Activated T-cell treated with anti-CD3 and anti-CD28 coated beads, Interleukin-2, amount 50 U/mL, for 48 hours (primary cell): ENCODE results near the gene ATIC.
"Not testable (repeated sequence)": the region's sequence is repeated elsewhere in the genome, so short reads cannot be mapped to it uniquely, and the experiment has no call there.

Source experiments
- DNase-seq, 2 experiments: peaks; one replicate each; pipeline ENCODE4 v3.0.0-alpha.2; 2020

ATIC gene

DNA sequence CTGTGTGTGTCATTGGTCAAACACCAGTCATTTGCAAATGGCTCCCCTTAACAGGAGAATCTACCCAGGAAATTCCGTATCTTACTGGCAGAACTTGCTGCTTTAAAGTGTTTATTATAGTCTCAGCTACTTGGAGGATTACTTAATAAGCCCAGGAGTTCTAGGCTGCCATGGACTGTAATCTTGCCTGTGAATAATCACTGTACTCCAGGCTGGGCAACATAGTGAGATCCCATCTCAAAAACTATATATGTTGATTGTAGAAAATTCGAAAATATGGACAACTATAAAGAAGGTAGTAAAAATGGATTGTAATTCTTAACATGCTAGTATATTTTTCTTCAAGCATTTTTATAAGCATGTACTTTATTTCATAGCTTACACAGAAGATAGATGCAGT, 4.5 kb downstream of the ATIC start:
- DNase-seq = no peak

DNA sequence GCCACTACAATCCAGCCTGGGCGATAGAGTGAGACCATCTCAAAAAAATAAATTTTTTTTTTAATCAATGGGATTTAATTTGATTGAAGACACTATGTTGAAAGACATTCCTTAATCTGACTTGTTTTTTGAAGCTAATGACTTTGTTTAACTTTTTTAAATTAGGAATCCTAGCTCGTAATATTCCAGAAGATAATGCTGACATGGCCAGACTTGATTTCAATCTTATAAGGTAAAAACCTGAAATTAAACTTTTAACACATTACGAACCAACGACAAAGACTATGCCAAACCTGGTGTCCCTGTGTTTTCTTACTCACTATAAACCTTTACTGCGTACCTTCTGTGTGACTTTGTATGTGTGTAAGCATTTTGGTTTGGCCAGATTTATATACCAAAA, 7.6 kb downstream of the ATIC start:
- no peak for DNase-seq

DNA sequence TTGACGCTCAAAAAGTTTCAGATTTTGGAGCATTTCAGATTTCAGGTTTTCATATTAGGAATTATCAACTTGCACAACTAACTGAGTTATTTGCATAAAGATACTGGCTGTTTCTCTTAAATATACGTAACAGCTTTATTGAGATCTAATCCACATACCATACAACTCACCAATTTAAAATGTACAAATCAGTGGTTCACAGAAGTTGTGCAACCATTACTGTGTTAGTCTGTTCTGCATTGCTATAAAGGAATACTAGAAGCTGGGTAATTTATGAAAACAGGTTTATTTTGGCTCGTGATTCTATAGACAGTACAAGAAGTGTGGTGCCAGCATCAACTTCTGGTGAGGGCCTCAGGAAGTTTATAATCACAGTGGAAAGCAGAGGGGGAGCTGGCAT, 8.2 kb downstream of the ATIC start:
- DNase-seq = no peak

DNA sequence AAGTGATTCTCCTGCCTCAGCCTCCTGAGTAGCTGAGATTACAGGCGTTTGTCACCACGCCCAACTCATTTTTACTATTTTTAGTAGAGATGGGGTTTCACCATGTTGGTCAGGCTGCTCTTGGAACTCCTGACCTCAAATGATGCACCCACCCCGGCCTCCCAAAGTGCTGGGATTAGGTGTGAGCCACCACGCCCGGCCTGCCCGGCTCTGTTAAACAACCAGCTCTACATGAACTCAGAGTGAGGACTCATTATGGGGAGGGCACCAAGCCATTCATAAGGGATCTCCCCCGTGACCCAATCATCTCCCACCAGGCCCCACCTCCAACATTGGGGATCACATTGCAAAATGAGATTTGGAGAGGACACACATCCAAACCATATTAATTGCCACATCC, 8.8 kb downstream of the ATIC start:
- DNase-seq = no peak

DNA sequence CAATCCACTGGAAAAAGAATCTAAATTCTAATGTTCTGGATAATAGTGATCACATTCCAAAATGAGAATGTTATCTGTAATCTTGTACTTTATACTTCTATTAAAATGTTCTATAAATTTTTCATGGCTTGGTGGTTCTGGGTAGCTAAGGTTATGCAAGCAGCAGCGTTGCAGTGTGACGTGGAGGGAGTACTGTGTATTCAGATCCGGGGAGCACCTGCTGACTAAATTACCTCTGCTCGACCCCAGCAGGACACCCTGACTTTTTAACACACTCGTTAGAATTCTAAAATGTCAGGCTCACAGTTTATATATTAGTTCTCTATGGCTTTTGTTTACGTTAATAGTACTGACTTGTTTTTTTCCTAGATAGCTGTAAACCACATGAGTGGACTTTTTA, 13.0 kb downstream of the ATIC start:
- no peak for DNase-seq

DNA sequence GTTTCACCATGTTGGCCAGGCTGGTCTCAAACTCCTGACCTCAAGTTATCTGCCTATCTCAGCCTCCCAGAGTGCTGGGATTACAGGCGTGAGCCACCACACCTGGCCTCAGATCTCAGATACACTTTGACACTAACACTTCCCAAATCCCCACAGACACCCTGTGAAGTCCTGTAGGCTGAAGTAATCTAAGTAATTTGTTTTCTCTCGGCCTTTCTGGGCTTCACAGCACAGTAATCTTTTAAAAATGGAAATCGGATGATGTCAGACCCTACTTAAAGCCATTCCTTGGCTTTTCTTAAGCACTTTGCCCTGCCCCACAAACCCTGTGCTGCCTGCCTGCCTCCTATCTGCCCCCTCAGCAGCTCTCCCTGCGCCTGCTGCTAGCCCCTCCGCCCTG, 16.2 kb downstream of the ATIC start:
- no peak for DNase-seq

DNA sequence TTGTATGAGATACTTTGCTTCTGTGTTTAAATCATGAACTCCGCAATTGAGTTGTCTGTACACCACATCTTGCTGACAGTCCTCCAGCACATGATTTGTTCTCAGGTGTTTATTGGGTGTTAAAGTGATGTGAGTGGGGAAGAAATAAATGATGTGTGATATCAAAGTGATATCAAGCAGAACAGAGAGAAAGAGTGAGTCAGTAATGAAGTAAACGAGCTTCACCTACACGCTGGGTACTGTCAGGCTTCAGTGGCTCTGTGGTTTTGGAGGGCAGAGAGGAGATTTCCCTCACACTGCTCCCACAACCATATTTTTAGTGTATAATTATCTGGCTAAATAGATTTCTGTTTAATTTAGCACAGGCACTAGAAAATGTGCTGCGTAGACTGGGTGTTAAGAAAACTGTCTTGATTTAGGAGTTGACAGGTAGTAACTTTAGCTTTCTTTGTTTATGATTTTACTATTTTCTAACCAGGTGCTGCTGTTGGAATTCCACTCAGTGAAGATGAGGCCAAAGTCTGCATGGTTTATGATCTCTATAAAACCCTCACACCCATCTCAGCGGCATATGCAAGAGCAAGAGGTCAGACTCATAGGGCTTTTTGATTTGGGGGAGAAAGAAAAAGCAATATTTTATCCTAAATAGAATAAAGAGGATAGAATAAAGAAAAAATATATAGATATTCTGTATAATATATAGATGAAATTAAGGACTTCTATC, 21.2 kb downstream of the ATIC start:
- DNase-seq = no peak

DNA sequence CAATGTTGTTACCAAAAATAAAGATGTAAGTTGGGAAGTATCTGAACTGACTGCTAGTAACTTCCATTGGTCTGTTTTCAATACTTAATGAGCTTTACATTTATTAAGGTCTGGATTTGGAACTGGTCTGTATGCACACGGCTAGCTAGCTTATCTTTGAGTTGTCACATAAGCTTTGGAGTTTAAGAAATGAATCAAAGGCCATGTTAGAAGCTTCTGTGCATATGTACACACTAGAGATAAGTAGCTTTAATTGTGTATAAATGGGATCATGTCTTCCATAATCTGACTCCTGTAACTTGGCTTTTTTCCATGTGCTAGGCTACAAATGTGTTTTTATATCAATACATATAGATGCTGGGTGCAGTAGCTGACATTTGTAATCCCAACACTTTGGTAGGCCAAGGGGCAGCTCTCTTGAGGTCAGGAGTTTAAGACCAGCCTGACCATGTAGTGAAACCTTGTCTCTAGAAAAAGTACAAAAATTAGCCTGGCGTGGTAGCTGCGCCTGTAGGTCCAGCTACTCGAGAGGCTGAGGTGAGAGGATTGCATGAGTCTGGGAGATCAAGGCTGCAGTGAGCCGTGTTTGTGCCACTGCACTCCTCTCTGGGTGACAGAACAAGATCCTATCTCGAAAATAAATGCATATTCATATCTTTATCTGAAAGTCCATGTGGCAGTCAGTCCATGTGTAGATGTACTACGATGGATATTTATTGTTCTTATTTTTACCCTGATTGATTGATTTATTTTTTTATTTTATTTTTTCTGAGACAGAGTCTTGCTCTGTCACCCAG, 27.2 kb downstream of the ATIC start:
- DNase-seq = no peak

DNA sequence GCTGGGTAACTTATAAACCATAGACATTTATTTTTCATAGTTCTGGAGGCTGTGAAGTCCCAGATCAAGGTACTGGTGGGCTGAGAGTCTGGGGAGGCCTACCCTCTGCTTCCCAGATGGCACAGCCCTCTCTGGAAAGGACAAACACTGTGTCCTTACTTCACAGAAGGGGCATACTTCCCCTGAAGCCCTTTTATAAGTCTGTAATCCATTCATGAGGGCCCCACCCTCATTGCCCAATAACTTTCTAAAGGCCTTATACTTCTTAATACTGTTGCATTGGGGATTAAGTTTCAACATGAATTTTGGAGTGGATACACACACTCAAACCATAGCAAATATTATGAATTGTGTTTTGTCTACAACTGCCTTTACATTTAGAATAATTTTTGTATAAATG, 36.0 kb downstream of the ATIC start:
- DNase-seq = no peak

DNA sequence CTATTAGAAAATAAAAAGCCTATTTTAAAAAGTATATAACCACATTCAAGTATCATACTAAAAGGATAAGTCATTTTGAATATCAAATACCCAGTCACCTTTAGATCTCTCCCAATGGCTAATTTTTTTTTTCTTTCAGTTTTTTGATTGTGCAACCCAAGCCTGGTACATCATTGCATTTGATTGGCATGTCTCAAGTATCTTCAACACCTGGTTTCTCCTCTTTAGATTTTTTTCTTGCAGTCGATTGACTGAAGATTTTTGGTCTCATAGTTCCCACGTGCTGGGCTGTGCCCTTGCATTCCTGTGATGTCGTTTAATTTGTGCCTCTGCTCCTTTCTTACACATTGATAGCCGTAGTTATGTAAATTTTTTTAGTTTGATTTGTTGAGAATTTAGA, 40.7 kb downstream of the ATIC start:
- no peak for DNase-seq

DNA sequence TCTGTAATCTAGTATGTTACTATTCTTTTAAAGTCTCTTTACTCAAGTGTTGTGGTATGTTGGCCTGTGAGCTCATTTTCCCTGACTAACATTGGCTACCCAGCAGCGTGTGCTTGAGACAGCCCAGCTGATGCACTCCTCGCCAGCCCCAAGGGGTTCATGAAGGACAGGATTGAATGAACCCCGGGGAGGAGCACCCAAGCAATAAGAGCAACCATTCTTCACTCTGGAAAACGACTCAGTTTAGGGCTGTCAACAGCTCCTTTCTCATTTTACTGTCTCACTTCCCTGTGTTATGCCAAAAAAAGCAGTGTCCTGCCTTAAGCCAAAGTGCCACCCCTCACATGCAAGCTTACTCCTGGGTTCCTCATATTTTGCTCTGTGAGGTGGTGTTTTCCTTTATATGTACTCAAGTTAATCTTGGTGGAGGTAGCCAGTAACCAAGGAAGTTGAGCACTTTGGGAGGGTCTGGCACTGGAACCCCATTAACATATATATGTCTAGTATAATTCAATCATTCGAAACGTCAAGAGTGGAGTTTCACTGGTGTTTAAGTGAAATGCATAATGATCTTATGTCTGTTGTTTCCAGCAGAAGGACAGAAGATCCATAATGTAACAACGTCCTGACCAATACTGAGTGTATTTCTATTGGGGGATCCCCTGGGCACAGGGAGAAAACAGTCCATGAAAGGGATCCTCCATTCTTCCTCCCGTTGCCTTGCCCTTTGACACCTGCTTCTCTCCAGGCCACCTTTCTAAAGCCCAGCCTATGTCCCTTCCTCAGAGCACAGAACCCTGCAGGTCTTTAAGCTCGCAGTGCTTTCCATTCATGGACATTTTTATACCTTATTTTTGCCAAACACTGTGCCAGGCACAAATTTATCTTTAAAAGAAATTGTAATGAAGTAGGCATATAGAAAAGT, 43.2 kb downstream of the ATIC start:
- DNase-seq = no peak

DNA sequence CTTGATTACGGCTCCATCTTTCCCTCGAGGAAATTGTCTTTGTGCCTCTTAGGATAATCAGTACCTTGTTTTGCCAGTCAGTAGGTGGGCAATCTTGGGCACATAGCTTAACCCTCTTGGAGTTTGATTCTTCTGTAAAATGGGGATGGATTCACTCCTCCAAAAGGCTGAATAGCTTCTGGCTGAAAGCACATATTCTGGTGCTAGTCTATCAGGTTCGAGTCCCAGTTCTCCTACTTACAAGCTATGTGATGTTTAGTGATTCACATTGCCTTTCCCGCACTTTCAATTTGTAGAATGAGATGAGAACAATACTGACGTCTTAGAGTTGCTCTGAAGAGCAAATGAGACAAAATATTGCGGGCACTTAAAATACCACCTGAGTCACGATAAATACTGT, 43.9 kb downstream of the ATIC start:
- no peak for DNase-seq

DNA sequence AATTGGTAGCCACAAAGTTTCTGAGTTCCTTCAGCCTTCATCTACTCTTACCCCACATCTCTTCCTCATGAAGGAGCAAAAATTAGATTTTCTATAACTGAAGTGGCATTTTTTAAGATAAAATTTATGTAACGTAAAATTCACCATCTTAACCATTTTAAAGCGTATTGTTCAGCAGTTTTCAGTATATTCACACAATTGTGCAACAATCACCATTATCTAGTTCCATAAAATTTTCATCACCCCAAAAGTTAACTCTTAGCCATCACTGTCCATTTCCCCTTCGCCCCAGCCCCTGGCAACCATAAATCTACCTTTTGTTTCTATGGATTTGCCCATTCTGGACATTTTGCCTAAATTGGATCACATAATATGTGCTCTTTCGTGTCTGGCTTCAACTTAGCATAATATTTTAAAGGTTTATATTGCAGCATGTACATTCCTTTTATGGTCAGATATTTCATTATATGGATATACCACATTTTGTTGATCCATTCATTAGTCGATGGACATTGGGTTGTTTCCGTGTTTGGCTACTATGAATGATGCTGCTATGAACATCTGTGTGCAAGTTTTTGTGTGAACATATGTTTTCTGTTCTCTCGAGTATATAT, 44.6 kb downstream of the ATIC start:
- DNase-seq = no peak

DNA sequence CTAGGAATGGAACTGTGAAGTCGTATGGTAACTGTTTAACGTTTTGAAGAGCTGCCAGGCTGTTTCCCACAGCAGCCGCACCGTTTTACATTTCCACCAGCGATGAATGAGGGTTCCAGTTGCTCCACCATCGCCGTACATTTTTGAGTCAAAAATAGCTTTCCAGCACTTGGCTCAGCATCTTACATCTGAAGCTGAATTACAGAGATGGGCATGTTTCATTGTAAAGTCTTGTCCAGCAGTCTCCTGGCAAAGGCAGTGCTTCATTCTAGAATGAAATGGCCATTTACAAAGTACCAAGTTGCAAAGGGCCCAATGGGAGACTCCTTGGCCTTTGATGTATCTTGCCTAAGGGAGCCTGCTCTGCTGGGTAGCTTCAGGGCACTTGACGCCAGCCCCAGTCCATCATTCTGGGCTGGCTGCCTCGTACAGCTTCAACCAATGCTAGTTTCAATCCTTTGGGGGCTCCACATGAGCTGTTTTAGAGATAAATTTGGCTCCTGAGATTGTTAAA, 45.1 kb downstream of the ATIC start:
- DNase-seq = no peak

DNA sequence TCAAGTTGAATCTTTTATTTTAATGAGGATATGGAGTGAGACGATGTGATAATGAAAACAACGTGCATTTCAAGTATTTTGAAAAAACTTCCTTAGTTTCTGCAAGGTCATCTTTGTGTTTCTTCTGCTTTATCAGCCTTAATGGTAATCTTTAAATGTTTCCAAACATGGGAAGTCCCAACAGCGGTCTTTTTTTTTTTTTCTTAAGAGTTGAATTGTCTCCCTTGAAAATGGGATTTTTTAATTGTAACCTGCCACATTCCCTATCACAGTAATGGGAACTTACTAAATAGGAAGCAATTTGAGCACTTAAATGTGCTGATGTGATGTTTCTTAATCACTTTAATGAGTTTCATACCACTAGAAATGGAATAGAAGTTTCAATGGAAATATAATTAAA, 45.8 kb downstream of the ATIC start:
- no peak for DNase-seq

DNA sequence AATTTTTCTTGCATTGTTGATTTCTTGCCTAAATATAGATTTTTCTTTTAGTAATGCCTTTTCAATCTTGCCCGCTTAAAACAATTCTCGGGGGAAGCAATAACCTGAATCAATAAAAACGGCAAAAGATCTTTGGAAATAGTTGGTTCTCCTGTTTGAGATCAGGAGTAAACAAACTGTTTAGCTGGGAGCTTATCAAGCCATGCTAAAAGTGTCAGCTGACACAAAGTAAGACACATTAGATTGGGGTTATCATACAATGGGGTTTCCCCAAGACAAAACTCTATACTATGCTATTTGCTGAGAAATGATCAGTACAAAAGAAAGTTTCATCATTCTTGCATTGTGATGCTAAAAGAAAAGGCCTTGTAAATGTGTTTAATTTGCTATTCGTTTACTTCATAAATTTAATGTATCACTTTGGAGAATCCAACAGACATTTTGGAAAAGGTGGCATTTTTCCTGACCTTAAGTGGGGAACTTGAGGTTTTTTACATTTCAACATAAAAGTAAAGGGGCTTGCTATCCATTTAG, 46.5 kb downstream of the ATIC start:
- no peak for DNase-seq

DNA sequence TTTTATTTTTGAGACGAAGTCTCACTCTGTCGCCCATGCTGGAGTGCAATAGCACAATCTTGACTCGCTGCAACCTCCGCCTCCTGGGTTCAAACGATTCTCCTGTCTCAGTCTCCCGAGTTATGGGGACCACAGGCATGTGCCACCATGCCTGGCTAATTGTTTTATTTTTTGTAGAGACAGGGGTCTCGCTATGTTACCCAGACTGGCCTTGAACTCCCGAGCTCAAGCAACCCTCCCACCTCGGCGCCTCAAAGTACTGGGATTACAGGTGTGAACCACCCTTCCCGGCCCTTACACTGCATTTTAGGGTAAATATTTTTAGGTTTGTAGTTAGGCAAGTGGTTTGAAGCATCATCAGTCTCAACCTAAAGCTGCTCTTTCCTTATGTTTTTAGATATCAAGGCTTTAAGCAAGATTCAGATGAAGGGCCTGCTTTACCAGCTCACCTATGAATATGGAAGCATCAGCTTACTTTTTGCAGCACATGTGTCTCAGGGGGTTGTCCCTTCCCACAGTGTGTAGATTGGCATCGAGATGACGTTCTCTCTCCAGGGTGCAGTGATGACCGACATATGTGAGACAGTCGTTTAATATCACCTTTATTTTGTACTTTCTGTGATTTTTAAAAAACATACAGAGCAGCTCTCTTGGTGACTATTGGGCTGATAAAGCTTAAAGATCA, 47.2 kb downstream of the ATIC start:
- DNase-seq = no peak

DNA sequence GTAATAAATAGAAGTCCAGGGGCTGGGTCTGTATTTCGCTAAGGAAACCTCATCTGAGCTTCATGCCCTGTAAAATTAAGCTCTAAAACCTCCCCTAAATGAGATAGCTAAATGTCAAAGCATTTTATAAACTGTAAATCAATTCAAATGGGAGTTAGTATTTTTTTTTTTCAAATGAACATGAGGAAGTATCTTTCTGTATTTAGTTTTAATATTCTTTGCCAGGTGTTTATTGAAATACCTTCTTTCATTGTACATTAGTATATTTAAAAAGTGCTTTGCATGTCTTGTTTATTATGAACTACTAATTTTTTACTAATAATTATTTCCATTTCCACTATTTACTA, 47.7 kb downstream of the ATIC start:
- DNase-seq = no peak

DNA sequence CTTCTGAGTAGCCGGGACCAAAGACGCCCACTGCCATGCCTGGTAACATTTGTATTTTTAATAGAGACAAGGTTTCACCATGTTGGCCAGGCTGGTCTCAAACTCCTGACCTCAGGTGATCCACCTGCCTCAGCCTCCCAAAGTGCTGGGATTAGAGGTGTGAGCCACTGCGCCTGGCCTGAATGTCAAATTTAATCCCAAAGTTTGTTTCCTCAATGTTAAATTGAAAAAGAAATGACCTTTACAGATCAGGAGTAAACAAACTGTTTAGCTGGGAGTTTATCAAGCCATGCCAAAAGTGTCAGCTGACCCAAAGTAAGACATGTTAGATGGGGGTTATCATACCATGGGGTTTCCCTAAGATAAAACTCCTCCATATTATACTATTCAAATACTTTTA, 48.2 kb downstream of the ATIC start:
- not testable (repeated sequence) for DNase-seq

DNA sequence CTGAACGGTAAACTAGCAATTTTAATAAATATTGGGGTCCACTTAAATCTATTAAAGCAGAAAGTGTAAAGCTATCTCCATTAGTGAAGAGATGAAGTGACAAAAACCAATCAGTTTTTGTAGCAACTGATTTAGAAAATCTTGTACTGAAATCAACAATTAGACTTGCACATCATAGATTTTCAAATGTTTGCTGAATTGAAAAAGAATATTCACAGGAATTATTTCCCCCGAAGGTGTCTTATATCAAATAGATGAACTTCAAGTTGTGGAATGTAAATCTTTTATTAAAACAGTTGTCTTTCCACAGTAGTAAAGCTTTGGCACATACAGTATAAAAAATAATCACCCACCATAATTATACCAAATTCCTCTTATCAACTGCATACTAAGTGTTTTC, 48.7 kb downstream of the ATIC start:
- no peak for DNase-seq

DNA sequence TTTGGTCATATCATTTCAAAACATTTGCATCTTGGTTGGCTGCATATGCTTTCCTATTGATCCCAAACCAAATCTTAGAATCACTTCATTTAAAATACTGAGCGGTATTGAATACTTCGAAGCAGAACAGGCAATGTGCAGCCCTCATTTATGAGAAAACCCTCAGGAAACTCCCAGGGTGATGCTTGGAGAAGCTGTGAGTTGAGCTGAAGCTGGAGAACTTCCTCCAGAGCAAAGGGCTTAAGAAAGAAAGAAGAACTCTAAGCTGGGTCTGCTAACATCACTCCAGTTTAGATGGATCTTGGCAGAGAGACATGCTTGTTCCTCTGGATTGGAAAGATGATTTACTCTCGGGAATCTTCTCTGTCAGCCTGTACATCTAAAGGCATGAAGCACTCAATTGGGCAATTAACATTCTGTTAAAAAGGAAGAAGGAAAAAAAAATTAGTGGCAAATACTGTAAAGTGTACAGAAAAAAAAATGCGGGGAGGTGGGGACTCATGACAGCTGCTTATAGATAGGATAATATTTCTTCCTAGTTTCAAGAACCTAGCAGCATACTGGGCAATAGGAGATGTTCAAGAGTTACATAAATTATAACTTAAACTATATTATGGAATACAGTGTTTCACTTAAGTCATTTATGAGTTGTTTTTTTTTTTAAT, 49.5 kb downstream of the ATIC start:
- DNase-seq = no peak
